ENCODE measurements around the gene SOHLH1.

SOHLH1 gene

GRCh38 chr9:135703726-135704125 is 4.4 kb upstream of the SOHLH1 start:
- no peak for DNase-seq (ENCODE audit: low read depth)

GRCh38 chr9:135701959-135702721 is 2.9 kb upstream of the SOHLH1 start, which contains the start of gene KCNT1:
Gene KCNT1, plus strand, starts transcription at chr9:135702185. Its CDS starts 74 bp downstream, at chr9:135702259.
- DNase-seq (ENCODE audit: low read depth): peak; percentile 19

- DNase-seq (ENCODE audit: low read depth): no peak
Measured at GRCh38 chr9:135701067-135701958, 2.0 kb upstream of the SOHLH1 start.

GRCh38 chr9:135700525-135700924 is 1.2 kb upstream of the SOHLH1 start:
- no peak for DNase-seq (ENCODE audit: low read depth)

- no peak for DNase-seq (ENCODE audit: low read depth)
Measured at GRCh38 chr9:135698767-135699166, 514 bp downstream of the SOHLH1 start.

GRCh38 chr9:135698236-135698635 is 1.0 kb downstream of the SOHLH1 start:
- no peak for DNase-seq (ENCODE audit: low read depth)

- DNase-seq (ENCODE audit: low read depth): no peak
Measured at GRCh38 chr9:135697226-135697625, 2.1 kb downstream of the SOHLH1 start.

GRCh38 chr9:135696446-135696845 is 2.8 kb downstream of the SOHLH1 start:
- DNase-seq (ENCODE audit: low read depth): no peak

GRCh38 chr9:135695642-135696041 is 3.6 kb downstream of the SOHLH1 start:
- DNase-seq (ENCODE audit: low read depth): no peak

GRCh38 chr9:135695036-135695435 is 4.2 kb downstream of the SOHLH1 start:
- DNase-seq (ENCODE audit: low read depth): no peak

- no peak for DNase-seq (ENCODE audit: low read depth)
Measured at GRCh38 chr9:135694414-135694813, 4.9 kb downstream of the SOHLH1 start.

- DNase-seq (ENCODE audit: low read depth): no peak
Measured at GRCh38 chr9:135693771-135694170, 5.5 kb downstream of the SOHLH1 start.

GRCh38 chr9:135693265-135693664 is 6.0 kb downstream of the SOHLH1 start:
- no peak for DNase-seq (ENCODE audit: low read depth)

GRCh38 chr9:135692410-135692809 is 6.9 kb downstream of the SOHLH1 start:
- no peak for DNase-seq (ENCODE audit: low read depth)

- no peak for DNase-seq (ENCODE audit: low read depth)
Measured at GRCh38 chr9:135690836-135691570, 8.3 kb downstream of the SOHLH1 start.

- DNase-seq (ENCODE audit: low read depth): no peak
Measured at GRCh38 chr9:135689011-135689410, 10.3 kb downstream of the SOHLH1 start.

GRCh38 chr9:135687216-135687615 is 12.1 kb downstream of the SOHLH1 start:
- no peak for DNase-seq (ENCODE audit: low read depth)

- no peak for DNase-seq (ENCODE audit: low read depth)
Measured at GRCh38 chr9:135684691-135685090, 14.6 kb downstream of the SOHLH1 start.

- DNase-seq (ENCODE audit: low read depth): no peak
Measured at GRCh38 chr9:135683401-135684034, 15.8 kb downstream of the SOHLH1 start.

GRCh38 chr9:135681161-135681560 is 18.1 kb downstream of the SOHLH1 start:
- DNase-seq (ENCODE audit: low read depth): no peak

- no peak for DNase-seq (ENCODE audit: low read depth)
Measured at GRCh38 chr9:135680056-135680455, 19.2 kb downstream of the SOHLH1 start.

All from T follicular helper cell (primary cell).